ENCODE results near the gene PTDSS2.
A peak's percentile ranks its signal among the peaks of the same experiment; 100 is the strongest.

GRCh38 chr11:443542-444199 lies 6.4 kb upstream of the PTDSS2 start:
- no peak for TF ChIP-seq MAFK (IDR thresholded peaks at IDR 0.05; ENCODE audit: partially characterized antibody)
- TF ChIP-seq CTCF (IDR thresholded peaks at IDR 0.05), result no peak
- TF ChIP-seq CEBPB (IDR thresholded peaks at IDR 0.05), result no peak
- TF ChIP-seq E2F6 (IDR thresholded peaks at IDR 0.05; ENCODE audit: borderline replicate concordance, low read depth), result 0 out of 2 replicates have a peak, but pooled peaks have one; percentile 39
